Transverse colon (tissue), 4 donors: ENCODE data around the gene PRKCE.

ENCODE experiments used
- POLR2AphosphoS5 ChIP-seq, 3 donors: sonication (generic); formaldehyde crosslinking; IDR thresholded peaks; one replicate each; pipeline ENCODE4 v1.6.1; 2016; ENCODE audit warnings: antibody characterized with exemption in 3 of 3
- TF ChIP-seq, protein P1 (sequence below), 5 experiments: fragments of 200-600 bp in 3 of 5; fragments of 450-650 bp in 2 of 5; sonication (generic) in 3 of 5; IDR thresholded peaks; 1 replicate in 2 of 5; 2 replicates in 3 of 5; pipeline ENCODE4 v1.5.1; 2016 to 2017; ENCODE audit warnings: antibody characterized with exemption in 5 of 5, inconsistent platforms in 3 of 5, mild to moderate bottlenecking in 2 of 5, moderate library complexity in 1 of 5

GRCh38 chr2:46032161-46032813 lies 380.8 kb downstream of the PRKCE start:
- TF ChIP-seq, protein P1, sequence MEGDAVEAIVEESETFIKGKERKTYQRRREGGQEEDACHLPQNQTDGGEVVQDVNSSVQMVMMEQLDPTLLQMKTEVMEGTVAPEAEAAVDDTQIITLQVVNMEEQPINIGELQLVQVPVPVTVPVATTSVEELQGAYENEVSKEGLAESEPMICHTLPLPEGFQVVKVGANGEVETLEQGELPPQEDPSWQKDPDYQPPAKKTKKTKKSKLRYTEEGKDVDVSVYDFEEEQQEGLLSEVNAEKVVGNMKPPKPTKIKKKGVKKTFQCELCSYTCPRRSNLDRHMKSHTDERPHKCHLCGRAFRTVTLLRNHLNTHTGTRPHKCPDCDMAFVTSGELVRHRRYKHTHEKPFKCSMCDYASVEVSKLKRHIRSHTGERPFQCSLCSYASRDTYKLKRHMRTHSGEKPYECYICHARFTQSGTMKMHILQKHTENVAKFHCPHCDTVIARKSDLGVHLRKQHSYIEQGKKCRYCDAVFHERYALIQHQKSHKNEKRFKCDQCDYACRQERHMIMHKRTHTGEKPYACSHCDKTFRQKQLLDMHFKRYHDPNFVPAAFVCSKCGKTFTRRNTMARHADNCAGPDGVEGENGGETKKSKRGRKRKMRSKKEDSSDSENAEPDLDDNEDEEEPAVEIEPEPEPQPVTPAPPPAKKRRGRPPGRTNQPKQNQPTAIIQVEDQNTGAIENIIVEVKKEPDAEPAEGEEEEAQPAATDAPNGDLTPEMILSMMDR (IDR thresholded peaks at IDR 0.05), result no peak
- no peak for TF ChIP-seq POLR2AphosphoS5 (IDR thresholded peaks at IDR 0.05)
